ENCODE results near the gene DMPK.
"Not testable (repeated sequence)": the region's sequence is repeated elsewhere in the genome, so short reads cannot be mapped to it uniquely, and the experiment has no call there.

Gene DMPK

GRCh38 chr19:45768984-45769782, 13.1 kb downstream of the DMPK start, which contains the start of gene SIX5:
SIX5 (minus strand) TSS chr19:45769252; CDS start chr19:45768844, 408 bp downstream.
- DNase-seq (ENCODE audit: low spot score), result peak; percentile 93

DNA sequence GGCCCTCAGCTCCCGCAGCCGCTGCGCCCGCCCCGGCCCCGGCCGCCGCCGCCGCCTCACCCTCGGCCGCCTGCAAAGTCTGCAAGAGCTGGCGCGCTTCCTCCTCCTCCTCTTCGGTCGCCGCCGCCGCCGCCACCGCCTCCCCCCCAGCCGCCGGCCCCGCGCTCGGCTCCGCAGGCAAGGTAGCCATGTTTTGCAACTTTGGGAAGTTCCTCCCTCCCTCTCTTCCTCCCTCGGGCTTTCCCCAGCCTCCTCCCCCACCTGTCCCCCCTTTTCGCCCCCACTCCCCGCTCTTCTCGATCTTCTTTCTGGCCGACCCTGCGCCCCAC, 13.7 kb downstream of the DMPK start:
- no peak for DNase-seq (ENCODE audit: low spot score)

DNA sequence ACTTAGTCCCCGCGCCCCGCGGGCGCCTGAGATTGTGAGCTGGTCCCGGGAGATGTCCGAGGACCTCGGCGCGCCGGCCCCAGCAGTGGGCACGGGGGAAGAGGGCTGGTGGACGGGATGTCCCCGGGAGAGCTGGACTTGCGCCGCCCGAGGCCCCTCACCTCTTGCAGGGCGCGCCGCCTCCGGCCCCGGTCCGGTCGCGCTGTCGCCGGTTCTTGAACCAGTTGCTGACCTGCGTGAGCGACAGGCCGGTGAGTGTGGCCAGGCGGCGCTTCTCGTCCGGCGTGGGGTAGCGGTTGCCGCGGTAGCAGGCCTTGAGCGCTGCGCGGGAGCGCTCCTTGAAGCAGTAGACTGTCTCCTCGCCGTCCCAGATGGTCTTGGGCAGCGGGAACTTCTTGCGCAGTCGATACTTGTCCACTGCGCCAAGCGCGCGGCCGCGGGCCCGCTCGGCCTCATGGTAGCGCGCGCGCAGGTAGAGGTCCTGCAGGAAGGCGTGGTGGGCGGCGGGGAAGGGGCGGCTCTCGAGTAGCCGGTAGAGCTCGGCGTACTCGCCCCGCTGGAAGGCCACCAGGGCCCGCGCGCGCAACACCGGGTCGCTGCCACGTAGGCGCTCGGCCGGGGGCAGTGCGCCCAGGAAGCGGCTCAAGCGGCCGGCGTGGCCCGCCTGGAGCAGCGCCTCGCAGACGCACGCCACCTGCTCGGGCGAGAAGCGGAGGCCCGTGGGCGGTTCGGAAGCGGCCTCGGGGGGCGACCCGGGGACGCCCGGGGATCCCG, 14.2 kb downstream of the DMPK start:
- DNase-seq (ENCODE audit: low spot score), result no peak

DNA sequence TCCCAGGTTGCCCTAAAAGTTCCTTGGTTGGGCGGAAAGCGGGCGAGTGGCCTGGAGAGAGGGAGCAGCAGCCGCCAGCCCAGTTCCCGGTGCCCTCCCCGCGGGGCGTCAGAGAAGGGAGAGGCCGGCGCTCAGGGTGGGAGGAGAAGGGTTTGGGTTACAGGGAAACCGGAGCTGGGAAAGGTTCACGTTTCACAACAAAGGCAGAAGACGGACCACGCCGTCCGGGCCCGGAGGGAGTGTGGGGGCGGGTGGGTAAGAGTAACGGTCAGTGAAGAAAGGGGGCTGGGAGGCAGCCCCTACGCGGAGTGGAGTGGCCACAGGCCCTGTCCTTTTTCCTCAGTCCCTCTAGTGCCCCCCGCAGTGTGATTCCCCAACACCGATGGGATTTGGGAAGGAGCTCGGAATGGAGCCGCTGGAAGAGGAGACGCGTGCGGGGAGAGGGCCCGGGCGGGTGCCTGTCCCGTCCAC, 14.8 kb downstream of the DMPK start:
- DNase-seq (ENCODE audit: low spot score), result no peak

DNA sequence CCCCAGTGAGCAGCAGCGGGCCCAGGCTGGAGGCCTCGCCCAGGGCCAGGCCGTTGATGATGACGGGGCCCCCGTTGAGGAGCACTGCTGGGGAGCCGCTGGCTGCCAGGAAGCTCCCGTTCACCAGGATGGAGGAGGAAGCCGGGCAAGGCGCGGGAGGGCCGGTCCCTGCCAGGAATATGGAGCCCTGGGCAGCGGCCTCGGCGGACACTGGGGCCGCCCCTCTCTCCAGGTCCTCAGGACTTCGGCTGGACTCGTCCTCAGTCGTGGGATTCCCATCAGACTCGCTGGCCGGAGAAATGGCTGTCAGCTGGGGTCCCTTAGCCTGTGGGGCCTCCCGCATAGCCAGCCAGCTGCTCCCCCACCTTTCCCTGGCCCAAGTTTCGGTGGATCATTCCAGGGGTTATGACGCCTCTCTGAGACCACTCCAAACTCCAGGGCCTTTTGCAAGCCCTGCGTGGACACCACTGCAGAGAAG, 15.4 kb downstream of the DMPK start:
- DNase-seq (ENCODE audit: low spot score), result no peak

DNA sequence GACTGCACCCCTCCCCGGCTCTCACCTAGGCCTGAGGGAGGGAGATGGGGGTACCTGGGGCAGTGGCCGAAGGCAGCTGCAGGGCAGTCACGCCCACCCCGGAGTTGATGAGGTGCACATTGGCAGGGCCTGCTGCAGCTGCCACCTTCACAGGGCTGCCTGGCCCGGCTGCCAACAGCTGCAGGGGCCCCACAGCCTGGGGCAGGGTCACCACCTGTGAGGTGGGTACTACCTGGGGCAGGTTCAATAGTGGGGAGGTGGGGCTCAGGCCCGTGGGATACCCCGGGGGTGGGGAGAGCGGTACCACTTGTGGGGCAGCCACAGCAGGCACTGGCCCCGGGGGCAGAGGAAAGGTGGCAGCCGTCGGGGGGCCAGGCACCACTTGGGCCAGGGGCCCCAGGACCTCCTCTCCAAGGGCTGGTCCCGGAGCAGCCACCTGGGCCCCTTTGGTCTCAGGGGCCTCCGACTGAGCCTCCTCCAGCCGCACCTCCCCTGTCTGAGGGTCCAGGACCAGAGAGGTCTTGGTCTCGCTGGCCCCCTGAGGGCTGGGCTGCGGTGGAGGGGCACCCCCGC, 15.9 kb downstream of the DMPK start:
- DNase-seq (ENCODE audit: low spot score), result no peak

GRCh38 chr19:45765702-45766295, 16.5 kb downstream of the DMPK start:
- no peak for DNase-seq (ENCODE audit: low spot score)

DNA sequence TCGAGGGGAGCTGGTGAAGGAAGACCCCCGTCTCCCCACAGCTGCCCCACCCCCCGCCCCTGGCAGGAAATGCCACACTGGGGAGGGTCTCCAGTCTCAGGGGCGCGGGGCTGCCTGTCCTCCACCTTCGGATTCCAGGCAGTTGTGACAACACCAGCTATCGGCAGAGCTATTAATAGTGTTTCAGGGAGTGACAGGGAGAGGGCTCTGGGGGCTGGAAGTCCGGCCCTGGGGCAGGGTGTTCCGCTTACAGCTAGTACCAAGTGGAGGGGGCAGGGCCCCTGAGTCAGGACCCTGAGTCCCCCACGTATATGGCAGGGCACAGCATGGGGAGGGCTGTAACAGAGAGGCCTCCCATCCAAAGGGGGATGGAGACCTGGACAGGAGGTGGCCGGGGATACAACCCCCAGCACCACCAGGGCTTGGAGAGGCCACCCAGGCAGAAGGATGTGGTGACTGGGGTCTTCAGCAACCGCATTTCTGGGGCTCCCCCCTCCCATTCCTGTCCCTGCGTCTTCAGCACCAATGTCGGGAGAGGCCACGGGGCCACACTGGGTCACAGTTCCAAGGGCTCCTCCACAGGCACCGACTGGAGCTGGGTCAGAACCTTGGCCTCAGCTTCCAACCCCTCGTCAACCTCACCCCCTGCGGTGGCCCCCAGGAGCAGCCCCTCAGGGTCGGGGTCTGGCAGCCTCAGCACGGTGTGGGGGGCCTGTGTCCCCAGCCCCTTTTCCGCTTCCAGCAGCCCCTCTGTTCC, 17.2 kb downstream of the DMPK start:
- DNase-seq (ENCODE audit: low spot score), result no peak

DNA sequence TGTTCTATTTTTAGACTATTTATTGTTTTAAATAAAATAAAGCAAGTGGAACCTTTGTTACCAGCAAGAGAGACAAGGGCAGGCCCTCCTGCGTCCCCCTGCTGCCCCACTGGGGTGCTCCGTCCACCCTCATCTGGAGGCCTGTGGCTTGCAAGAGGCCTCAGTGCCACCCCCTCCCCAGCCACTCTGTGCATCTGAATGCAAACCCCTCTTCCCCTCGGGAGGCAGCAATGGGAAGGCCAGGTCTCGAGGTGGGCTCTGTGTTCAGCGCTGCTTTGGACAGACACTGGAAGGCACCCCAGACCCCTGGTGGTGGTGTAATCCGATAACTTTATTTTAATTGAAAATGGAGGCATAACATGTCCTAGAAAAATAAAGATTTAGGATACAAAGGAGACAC, 17.8 kb downstream of the DMPK start:
- no peak for DNase-seq (ENCODE audit: low spot score)

DNA sequence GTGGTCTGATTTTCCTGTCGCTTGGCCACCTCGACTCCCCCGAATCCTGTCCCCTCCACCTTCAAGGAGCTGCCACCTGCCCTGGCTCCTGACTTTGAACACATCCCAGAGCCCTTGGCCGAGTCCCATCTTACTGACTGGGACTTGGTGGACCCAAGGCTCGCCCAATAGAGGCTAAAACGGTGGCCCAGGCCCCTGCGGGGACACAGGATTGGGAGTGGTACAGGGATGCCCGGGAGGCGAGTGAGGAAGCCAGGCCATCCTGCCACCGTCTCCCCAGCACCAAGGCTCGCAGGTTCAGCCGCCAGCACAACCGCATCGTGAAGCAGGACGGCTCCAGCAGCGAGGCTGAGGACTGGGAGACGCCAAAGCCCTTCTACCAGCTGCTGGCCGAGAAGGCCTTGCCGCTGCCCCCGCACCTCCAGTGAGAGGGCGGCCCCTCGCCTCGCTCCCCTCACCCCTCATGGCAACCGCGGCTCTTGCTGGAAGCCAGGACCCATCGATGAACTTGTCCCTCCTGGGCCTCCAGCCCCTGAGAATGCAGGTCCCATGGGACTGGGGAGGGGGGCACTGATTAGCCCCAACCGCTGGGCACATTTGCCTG, 18.5 kb downstream of the DMPK start:
- no peak for DNase-seq (ENCODE audit: low spot score)

DNA sequence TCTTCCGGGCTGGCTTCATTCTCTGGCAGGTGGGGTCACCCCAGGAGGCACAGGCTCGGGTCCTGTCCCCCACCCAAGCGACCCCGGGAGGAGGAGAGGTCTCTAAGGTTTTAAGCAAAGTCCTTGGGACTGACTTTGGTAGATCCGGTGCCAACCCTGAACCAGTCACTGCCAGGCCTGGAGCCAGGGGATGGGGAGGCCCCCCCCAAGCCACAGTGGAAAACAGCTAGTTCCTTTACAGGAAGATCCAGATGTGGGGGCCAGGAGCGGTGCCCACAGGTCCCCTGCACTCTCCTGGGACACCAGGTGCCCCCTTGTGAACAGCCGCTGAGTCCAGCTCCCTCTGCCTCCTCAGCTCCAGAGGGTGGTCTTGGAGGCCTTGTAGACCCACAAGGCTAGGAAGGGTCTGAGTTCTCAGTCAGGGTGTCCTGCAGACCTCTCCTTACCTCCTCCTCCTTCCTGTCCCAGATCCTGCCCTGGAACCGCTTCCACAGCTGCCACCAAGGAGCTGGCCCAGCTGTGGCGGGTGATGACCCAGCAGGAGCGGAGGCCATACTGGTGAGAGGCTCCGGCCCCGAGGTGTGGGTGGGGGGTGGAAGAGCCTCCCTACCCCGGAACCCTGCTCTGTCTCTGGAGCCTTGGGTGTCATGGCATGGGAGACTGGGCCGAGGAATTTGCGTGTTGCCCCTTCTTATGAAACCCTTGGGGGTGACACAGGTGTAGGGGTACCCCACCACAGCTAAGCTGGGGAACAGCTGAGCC, 19.2 kb downstream of the DMPK start:
- DNase-seq (ENCODE audit: low spot score), result no peak

GRCh38 chr19:45761714-45762113, 20.6 kb downstream of the DMPK start:
- DNase-seq (ENCODE audit: low spot score), result no peak

- DNase-seq (ENCODE audit: low spot score), result no peak
Observed at GRCh38 chr19:45758921-45759320, 23.4 kb downstream of the DMPK start.

DNA sequence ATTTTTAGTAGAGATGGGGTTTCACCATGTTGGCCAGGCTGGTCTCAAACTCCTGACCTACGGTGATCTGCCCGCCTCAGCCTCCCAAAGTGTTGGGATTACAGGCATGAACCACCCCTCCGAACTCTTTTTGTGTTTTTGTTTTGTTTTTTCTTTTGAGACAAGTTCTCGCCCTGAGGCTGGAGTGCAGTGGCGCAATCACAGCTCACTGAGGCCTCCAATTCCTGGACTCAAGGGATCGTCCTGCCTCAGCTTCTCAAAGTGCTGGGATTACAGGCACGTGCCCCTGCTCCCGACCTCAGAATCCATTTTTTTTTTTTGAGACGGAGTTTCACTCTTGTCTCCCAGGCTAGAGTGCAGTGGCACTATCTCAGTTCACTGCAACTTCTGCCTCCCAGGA, 24.6 kb downstream of the DMPK start:
- DNase-seq (ENCODE audit: low spot score), result no peak

DNA sequence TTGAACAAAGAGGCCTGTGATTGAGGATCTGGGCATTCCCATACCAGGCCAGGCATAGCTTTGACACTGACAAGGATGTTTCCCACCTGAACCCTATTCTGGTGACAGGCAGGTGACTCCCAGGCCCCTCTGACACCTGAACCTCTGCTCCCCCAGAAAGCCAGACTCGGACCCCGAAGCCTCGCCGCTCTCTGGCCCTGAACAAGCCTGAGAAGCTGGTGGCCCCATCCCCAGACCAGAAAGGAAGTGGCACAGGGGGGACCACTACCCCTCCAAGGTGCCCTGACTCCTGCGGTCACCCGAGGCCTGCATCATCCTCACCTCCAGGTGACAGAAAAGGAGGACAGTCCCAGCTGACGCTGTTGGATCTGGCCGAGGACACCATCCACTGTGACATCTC, 28.0 kb downstream of the DMPK start:
- DNase-seq (ENCODE audit: low spot score), result no peak

DNA sequence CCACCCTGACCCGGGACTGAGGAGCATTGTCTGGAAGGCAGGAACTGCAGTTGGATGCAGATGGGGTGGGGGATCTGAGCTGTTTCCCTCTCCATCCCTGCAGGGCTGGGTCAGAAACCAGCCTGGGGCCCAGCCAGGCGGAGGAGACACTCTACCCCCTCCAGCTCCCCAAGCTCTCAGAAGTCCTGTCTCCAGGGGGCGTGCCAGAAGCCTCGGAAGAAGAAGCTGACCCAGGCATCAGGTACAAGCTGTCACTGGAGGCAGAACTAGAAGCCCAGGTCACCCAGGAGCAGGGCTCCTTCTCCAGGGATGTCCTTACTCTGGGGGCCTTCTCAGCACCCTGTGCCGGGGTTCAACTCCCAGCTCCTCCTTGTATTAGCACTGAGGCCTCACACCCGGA, 28.7 kb downstream of the DMPK start:
- no peak for DNase-seq (ENCODE audit: low spot score)

- no peak for DNase-seq (ENCODE audit: low spot score)
Observed at GRCh38 chr19:45752639-45753038, 29.7 kb downstream of the DMPK start.

- not testable (repeated sequence) for DNase-seq (ENCODE audit: low spot score)
Observed at GRCh38 chr19:45751483-45751882, 30.8 kb downstream of the DMPK start.

DNA sequence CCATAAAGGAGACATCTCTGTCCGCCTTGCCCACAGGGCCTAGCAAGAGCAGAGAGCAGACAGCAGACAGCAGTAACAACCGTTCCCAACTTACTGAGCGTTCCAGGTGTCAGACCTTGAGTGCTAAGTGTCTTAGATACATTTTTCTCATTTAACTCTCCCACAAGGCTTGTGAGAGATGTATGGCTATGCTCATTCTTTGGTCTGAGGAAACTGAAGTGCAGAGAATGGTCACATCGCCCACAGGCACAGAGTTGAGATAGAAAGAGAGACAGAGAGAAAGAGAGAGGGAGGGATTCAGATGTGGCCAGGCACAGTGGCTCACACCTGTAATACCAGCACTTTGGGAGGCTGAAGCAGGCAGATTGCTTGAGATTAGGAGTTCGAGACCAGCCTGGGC, 34.8 kb downstream of the DMPK start:
- no peak for DNase-seq (ENCODE audit: low spot score)

DNA sequence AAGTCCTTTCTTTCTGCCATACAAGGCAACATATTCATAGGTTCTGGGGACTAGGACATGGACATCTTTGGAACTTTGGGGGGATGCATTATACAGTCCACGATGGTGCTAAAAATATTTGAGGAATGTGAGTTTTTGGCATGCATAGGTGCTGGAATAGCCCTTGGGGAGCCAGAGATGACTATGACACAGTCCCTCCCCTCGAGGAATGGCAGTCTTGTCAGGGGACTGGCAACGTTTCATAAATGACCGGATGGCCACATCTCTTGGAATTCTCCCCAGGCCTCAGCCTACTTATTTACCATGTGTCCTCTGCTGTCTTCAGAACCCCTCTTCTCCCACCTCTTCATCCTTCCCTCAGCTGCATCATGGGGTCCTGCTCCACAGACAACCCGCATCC, 35.4 kb downstream of the DMPK start:
- no peak for DNase-seq (ENCODE audit: low spot score)

- DNase-seq (ENCODE audit: low spot score), result no peak
Observed at GRCh38 chr19:45745606-45746005, 36.7 kb downstream of the DMPK start.
